SK-N-SH (cell line): ENCODE measurements around the gene CACNG7.

Experiments
- CTCF ChIP-seq: fragments of 200-600 bp; sonication (generic); IDR thresholded peaks from 2 replicates; pipeline ENCODE4 v1.6.1; 2017; ENCODE audit warnings: antibody characterized with exemption, mild to moderate bottlenecking, moderate library complexity
- GABPA ChIP-seq: IDR thresholded peaks from 2 replicates; pipeline ENCODE4 v1.4.0; 2012; ENCODE audit warnings: low read depth, mild to moderate bottlenecking
- NRF1 ChIP-seq: IDR thresholded peaks from 2 replicates; pipeline ENCODE4 v1.6.1; 2012; ENCODE audit warnings: low read depth, mild to moderate bottlenecking, low read length
- REST ChIP-seq: IDR thresholded peaks from 2 replicates; pipeline ENCODE4 v1.6.1; 2012; ENCODE audit warnings: mild to moderate bottlenecking, low read depth, low read length, moderate library complexity
- RFX5 ChIP-seq: IDR thresholded peaks from 2 replicates; pipeline ENCODE4 v1.6.1; 2012; ENCODE audit warnings: mild to moderate bottlenecking, improper control_type of control experiment, low read length
- RXRA ChIP-seq: IDR thresholded peaks from 2 replicates; pipeline ENCODE4 v1.4.0; 2012; ENCODE audit warnings: low read depth, mild to moderate bottlenecking, borderline replicate concordance

DNA sequence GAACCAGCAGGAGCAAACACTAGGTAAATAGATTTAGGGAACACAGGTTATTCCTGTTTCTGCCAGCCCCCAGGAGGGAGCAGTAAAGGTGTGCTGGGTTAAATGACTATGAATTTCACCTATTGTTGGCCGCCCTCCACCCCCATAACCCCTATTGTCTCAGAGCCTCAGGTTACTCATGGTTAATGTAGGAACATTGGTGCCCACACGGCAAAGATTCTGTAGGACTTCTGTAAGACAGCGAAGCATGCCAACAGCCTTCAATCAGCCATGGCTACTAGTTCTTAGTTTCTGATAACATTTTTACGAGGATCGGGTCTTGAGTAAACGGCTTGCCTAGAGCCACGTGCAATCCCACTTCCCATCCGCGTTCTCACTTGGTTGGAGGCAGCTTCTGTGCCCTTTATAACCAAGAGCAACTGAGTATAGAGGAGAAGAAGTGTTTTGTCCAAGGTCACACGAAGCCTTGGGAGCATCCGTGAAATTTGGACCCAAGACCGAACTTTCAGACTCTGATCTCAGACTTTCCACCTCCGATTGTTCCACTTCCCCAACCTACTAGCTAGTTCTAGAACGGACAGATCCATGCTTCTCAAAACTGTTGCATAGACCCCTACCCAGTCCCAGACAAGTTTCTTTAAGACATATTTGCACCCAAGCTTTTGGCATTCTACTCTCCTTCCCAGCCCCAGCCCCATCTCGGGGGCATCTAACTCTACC is 48.5 kb downstream of the CACNG7 start:
- TF ChIP-seq REST = no peak
- no peak for TF ChIP-seq CTCF
- TF ChIP-seq NRF1 = no peak
- TF ChIP-seq GABPA = no peak
- no peak for TF ChIP-seq RFX5
- TF ChIP-seq RXRA = no peak
